ENCODE measurements around the gene CCDC70. TPM values are rescaled to one million over a fixed set of nuclear protein-coding genes. Genes with fewer than 3 reads are reported as not detected.

Gene CCDC70
- total RNA-seq, 4 donors from 2014 or later, result not detected

- DNase-seq (ENCODE audit: low spot score), result no peak
- ATAC-seq (ENCODE audit: low FRiP score), result no peak
- TF ChIP-seq, protein P1, sequence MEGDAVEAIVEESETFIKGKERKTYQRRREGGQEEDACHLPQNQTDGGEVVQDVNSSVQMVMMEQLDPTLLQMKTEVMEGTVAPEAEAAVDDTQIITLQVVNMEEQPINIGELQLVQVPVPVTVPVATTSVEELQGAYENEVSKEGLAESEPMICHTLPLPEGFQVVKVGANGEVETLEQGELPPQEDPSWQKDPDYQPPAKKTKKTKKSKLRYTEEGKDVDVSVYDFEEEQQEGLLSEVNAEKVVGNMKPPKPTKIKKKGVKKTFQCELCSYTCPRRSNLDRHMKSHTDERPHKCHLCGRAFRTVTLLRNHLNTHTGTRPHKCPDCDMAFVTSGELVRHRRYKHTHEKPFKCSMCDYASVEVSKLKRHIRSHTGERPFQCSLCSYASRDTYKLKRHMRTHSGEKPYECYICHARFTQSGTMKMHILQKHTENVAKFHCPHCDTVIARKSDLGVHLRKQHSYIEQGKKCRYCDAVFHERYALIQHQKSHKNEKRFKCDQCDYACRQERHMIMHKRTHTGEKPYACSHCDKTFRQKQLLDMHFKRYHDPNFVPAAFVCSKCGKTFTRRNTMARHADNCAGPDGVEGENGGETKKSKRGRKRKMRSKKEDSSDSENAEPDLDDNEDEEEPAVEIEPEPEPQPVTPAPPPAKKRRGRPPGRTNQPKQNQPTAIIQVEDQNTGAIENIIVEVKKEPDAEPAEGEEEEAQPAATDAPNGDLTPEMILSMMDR (IDR thresholded peaks at IDR 0.05), result no peak
Measured at GRCh38 chr13:51873117-51873798, 11.5 kb downstream of the CCDC70 start.

- ATAC-seq (ENCODE audit: low FRiP score) (no peak), DNase-seq (ENCODE audit: low spot score) (no peak)
- TF ChIP-seq, protein P1 (IDR thresholded peaks at IDR 0.05), result no peak
Measured at GRCh38 chr13:51873837-51874236, 12.1 kb downstream of the CCDC70 start.

DNA sequence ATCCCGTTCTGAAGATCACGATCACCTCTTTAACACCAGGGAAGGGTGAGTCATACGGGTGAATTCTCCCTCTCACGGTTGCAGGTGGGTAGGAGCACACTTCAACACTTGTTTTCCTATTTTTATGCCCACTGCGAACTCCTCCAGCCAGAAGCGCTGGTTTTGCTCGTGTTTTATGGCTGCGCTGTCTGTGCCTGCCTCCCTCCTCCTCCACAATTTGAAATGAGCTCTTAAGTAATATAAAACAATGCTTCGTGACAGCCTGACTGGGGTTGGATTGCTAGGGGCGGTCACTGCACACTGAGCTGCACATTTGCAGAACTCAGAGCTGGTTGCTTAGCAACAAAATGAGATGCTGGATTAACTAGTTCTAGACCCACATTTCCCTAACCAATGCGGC is 12.9 kb downstream of the CCDC70 start:
- no peak for DNase-seq (ENCODE audit: low spot score)
- TF ChIP-seq, protein P1 (IDR thresholded peaks at IDR 0.05), result no peak
- ATAC-seq (ENCODE audit: low FRiP score), result no peak

- ATAC-seq (ENCODE audit: low FRiP score), result no peak
- no peak for DNase-seq (ENCODE audit: low spot score)
- TF ChIP-seq, protein P1 (IDR thresholded peaks at IDR 0.05), result no peak
Measured at GRCh38 chr13:51879133-51879532, 17.4 kb downstream of the CCDC70 start.

DNA sequence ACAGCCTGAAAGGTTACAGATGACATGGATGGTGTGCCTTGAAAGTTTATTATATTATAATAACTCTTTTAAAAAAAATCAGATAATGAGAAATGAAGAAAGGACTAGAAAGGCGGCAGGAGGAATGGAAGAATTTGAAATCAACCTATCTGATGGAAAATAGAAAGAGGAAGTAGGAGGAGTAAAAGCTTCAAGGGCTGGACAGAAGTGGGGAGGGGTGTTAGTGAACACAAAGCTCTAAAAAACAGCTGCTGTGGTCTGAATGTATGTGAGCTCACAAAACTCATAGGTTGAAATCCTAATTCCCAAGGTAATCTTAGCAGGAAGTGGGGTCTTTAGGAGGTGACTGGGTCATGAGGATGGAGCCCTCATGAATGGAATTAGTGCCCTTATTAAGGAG is 19.5 kb downstream of the CCDC70 start:
- DNase-seq (ENCODE audit: low spot score), result no peak
- TF ChIP-seq, protein P1 (IDR thresholded peaks at IDR 0.05), result no peak
- ATAC-seq (ENCODE audit: low FRiP score), result no peak

DNA sequence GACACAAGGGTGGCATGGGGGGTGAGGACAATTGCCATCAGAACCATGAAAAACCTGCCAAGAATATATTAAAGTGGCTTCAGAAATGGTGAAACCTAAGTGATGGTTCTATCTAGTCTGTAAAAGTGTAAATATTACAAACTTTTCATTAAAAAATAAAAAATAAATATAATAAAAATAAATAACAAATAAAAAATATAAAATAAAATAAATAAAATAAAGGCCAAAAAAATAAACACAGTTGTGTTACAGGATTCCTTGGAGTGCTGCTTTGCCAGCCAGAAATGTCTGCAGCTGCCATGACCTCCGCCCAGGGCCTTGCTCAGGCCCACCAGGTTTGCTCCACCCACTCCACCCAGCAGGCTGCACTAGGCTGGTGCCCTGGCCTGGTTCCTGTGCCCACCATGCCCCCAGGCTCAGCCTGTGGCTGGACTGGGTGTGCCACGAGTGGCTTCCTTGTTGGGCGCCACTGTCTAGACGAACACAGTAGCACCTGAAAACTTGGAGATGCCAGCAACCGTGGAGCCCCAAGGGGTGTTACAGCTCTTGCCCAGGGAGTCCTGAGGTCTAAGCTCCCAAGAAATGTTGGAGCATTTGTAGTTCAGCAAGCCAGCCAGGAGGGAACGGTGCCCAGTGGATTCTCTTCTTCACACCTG is 20.9 kb downstream of the CCDC70 start:
- ATAC-seq (ENCODE audit: low FRiP score), result no peak
- TF ChIP-seq, protein P1 (IDR thresholded peaks at IDR 0.05), result no peak
- no peak for DNase-seq (ENCODE audit: low spot score)

DNA sequence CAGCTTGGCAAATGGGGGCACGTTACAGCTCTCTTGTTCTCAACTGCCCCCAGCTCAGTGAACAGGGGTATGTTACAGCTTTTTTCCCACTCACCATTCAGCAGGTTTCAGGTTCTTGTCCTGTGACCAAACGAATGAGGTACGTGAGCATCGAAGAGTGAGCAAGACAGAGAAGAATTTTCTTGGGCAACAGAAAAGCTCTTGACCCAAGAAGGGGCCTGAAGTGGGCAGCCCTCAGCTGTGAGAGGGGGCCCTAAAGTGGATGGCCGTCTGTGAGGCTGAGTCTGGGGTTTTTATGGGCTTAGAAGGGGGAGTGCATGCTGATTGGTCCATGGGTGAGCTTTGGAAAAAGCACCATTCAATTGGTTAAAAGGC is 21.4 kb downstream of the CCDC70 start:
- TF ChIP-seq, protein P1 (IDR thresholded peaks at IDR 0.05), result no peak
- ATAC-seq (ENCODE audit: low FRiP score) (no peak), DNase-seq (ENCODE audit: low spot score) (no peak)

Measured in omental fat pad (tissue), 4 donors.